ENCODE measurements around the gene DBF4B. TPM values are rescaled to one million over a fixed set of nuclear protein-coding genes. Genes with fewer than 3 reads are reported as not detected.

DBF4B gene
- total and polyA plus RNA-seq, 10 of the 15 experiments (the other 5 are each of a cell fraction or from before 2014, with no cell fraction given), result 2.4 to 24.6 (median 16.9) TPM

GRCh38 chr17:44738214-44738906 is 29.9 kb downstream of the DBF4B start:
- DNase-seq (ENCODE audit: low read depth, low spot score) (peak; percentile 17), ATAC-seq (peak; percentile 87), FAIRE-seq (no peak)
- Histone ChIP-seq H3K9me3 (replicated peaks; ENCODE audit: control insufficient read depth, insufficient read depth, low read length) (no peaks in the 10 kb centered on the region), H3K27me3 (replicated peaks in 1 of 2; ENCODE audit: control insufficient read depth in 2 of 2, insufficient read depth in 2 of 2, low read length in 1 of 2) (no peaks in the 10 kb centered on the region), H4K20me1 (ENCODE audit: control insufficient read depth, insufficient read depth) (no peaks in the 10 kb centered on the region), H3K4me3 (no peak overlapping the region), H3K9ac (ENCODE audit: control insufficient read depth, insufficient read depth, low read length) (no peak overlapping the region), H3K79me2 (ENCODE audit: control insufficient read depth, insufficient read depth, low read length) (no peaks in the 10 kb centered on the region), H3K4me1 (ENCODE audit: control insufficient read depth, insufficient read depth, low read length) (peaks cover 14% of the 10 kb centered on the region), H2AFZ (ENCODE audit: control insufficient read depth, low read depth, low read length) (peak overlapping the region; percentile 24; the same call in 1 of the 2 replicates), H3K4me2 (ENCODE audit: control insufficient read depth, insufficient read depth) (no peak overlapping the region), H3K36me3 (ENCODE audit: control insufficient read depth in 2 of 2, insufficient read depth in 2 of 2, low read length in 1 of 2) (peaks cover 4 to 8% of the 10 kb centered on the region in 2 experiments), H3K27ac (ENCODE audit: control insufficient read depth, insufficient read depth) (peak overlapping the region; percentile 42; the same call in 1 of the 2 replicates)
- intact Hi-C loops (cut with micrococcal nuclease; ENCODE audit: unreplicated experiment) (no loop called here), in situ Hi-C loops (cut with MboI) (no loop called here)
- RAD21 ChIA-PET (ENCODE audit: unreplicated experiment), result no interaction called here
- SMC1A ChIA-PET (ENCODE audit: uncharacterized antibody, unreplicated experiment), result no interaction called here
- BruUV-seq (replicated peaks), result no TSS peak
- POLR2A ChIA-PET, result interaction anchor here (1.2 kb wide), 1 partner anchor 30 kb away, joined by 3 read pairs; the partner anchor contains the start of gene DBF4B
- 43% methylated on average over 3 of the region's 3 CpGs for WGBS (ENCODE audit: insufficient coverage, insufficient replicate concordance, low lambda C conversion rate, missing lambda C conversion rate)
- TF ChIP-seq RELA (IDR thresholded peaks at IDR 0.05; ENCODE audit: borderline replicate concordance, partially characterized antibody) (no peak), YBX1 (IDR thresholded peaks at IDR 0.05) (no peak), CREM (IDR thresholded peaks at IDR 0.05; ENCODE audit: low read depth) (0 out of 2 replicates have a peak, but pooled peaks have one; percentile 12), RUNX3 (IDR thresholded peaks at IDR 0.05; ENCODE audit: low read length) (peak; percentile 20; the same call in 1 of the 2 replicates), SPI1 (IDR thresholded peaks at IDR 0.05; ENCODE audit: borderline replicate concordance, insufficient read depth, low read depth, low read length) (peak; percentile 76), CREB1 (IDR thresholded peaks at IDR 0.05; ENCODE audit: low read depth) (0 out of 2 replicates have a peak, but pooled peaks have one; percentile 24)
- TF ChIP-seq, protein P1, sequence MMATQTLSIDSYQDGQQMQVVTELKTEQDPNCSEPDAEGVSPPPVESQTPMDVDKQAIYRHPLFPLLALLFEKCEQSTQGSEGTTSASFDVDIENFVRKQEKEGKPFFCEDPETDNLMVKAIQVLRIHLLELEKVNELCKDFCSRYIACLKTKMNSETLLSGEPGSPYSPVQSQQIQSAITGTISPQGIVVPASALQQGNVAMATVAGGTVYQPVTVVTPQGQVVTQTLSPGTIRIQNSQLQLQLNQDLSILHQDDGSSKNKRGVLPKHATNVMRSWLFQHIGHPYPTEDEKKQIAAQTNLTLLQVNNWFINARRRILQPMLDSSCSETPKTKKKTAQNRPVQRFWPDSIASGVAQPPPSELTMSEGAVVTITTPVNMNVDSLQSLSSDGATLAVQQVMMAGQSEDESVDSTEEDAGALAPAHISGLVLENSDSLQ (IDR thresholded peaks at IDR 0.05), result peak; percentile 51; the same call in 1 of the 2 replicates
- CTCF ChIA-PET, result interaction anchor here (0.5 kb wide), 1 partner anchor 60 kb away, joined by 5 read pairs; no protein-coding TSS in a partner anchor

All from GM12878 (cell line).